C4-2B (cell line): ENCODE results near the gene PARP1.

Experiments used
- ZFX ChIP-seq: fragments of 450-650 bp; IDR thresholded peaks from 2 replicates; pipeline ENCODE4 v1.6.1; 2017
- TF ChIP-seq, protein P1 (sequence below): fragments of 450-650 bp; conservative IDR thresholded peaks from 2 replicates; pipeline ENCODE4 v1.5.1; 2017; ENCODE audit warnings: mild to moderate bottlenecking

DNA sequence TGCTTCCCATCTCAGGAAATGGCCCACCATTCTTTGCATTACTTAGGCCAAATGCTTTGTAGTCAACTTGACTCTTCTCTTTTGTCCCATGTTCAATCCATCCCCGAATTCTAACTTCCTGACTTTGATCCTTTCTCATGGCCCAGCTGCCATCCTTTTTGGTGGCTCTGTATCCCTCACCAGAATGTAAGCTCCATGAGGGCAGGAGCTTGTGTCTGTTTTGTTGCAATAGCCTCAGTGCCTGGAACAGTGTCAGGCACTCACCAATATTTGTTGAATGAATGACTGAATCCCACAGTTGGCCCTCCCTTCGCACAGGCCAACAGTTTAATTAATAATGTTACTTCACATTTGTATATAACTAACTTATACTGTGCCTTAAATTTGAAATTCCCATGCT is 3.1 kb upstream of the PARP1 start:
- TF ChIP-seq, protein P1, sequence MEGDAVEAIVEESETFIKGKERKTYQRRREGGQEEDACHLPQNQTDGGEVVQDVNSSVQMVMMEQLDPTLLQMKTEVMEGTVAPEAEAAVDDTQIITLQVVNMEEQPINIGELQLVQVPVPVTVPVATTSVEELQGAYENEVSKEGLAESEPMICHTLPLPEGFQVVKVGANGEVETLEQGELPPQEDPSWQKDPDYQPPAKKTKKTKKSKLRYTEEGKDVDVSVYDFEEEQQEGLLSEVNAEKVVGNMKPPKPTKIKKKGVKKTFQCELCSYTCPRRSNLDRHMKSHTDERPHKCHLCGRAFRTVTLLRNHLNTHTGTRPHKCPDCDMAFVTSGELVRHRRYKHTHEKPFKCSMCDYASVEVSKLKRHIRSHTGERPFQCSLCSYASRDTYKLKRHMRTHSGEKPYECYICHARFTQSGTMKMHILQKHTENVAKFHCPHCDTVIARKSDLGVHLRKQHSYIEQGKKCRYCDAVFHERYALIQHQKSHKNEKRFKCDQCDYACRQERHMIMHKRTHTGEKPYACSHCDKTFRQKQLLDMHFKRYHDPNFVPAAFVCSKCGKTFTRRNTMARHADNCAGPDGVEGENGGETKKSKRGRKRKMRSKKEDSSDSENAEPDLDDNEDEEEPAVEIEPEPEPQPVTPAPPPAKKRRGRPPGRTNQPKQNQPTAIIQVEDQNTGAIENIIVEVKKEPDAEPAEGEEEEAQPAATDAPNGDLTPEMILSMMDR: no peak
- TF ChIP-seq ZFX: no peak
